Panc1 (cell line): ENCODE measurements around the gene ERG28. TPM values are rescaled to one million over a fixed set of nuclear protein-coding genes. Genes with fewer than 3 reads are reported as not detected.

ENCODE experiments used
- ATAC-seq: fragments of 200-7000 bp; cut with Tn5 transposase; 2 replicates; pipeline ENCODE4 v1.9.1; 2020; ENCODE audit warnings: mild to moderate bottlenecking, moderate library complexity
- BruUV-seq: library from RNA; stranded (reverse); fragments of 400-500 nt; replicated peaks from 2 replicates; lab custom pipeline; 2021; lab: Mats Ljungman, UMichigan
- CTCF ChIA-PET: fragments of 300-600 bp; sonication (Branson Sonifier 250); formaldehyde crosslinking; loops from one replicate; lab custom pipeline; 2022; ENCODE audit warnings: antibody characterized with exemption; lab: Charles Lee
- POLR2A ChIA-PET: fragments of 300-600 bp; sonication (Branson Sonifier 250); formaldehyde crosslinking; loops from one replicate; lab custom pipeline; 2022; ENCODE audit warnings: antibody characterized with exemption; lab: Charles Lee
- DNase-seq: peaks from one replicate; pipeline ENCODE4 v3.0.0-alpha.2; 2010; ENCODE audit warnings: low read depth, low spot score
- H3K27ac ChIP-seq: 2 replicates; pipeline ENCODE4 v1.5.1; 2011; ENCODE audit warnings: mild to moderate bottlenecking, low read length, inconsistent platforms
- H3K27me3 ChIP-seq: fragments of 200-500 bp; sonication (Bioruptor generic); 2 replicates; pipeline ENCODE4 v1.6.0; 2014; ENCODE audit warnings: low read length, inconsistent platforms; ENCODE audit not compliant: control insufficient read depth, insufficient read depth
- H3K36me3 ChIP-seq: fragments of 200-500 bp; sonication (Bioruptor generic); 2 replicates; pipeline ENCODE4 v1.5.1; 2014; ENCODE audit warnings: inconsistent platforms, mild to moderate bottlenecking, low read length, moderate library complexity; ENCODE audit not compliant: control insufficient read depth, insufficient read depth
- H3K4me1 ChIP-seq: 2 replicates; pipeline ENCODE4 v1.5.1; 2011; ENCODE audit warnings: inconsistent platforms, mild to moderate bottlenecking, low read length, moderate library complexity; ENCODE audit not compliant: control insufficient read depth, insufficient read depth
- H3K4me3 ChIP-seq, 2 experiments: 2 replicates each; pipeline ENCODE4 v1.5.1; 2011 to 2012; ENCODE audit warnings: low read depth in 2 of 2, low read length in 2 of 2, mild to moderate bottlenecking in 2 of 2, inconsistent platforms in 1 of 2, moderate library complexity in 1 of 2
- H3K9me3 ChIP-seq: fragments of 200-500 bp; sonication (Bioruptor generic); 2 replicates; pipeline ENCODE4 v1.5.1; 2014; ENCODE audit warnings: low read depth, mild to moderate bottlenecking, inconsistent platforms, low read length, moderate library complexity; ENCODE audit not compliant: control insufficient read depth, insufficient read depth
- POLR2AphosphoS5 ChIP-seq: IDR thresholded peaks from 2 replicates; pipeline ENCODE4 v1.6.1; 2012; ENCODE audit warnings: mild to moderate bottlenecking, low read depth, low read length, moderate library complexity
- SIN3A ChIP-seq: IDR thresholded peaks from 2 replicates; pipeline ENCODE4 v1.6.1; 2012; ENCODE audit warnings: low read depth, mild to moderate bottlenecking, low read length, moderate library complexity, borderline replicate concordance; ENCODE audit not compliant: insufficient read depth
- TCF7L2 ChIP-seq: IDR thresholded peaks from 2 replicates; pipeline ENCODE4 v1.6.1; 2011; ENCODE audit warnings: mild to moderate bottlenecking, low read depth, low read length, inconsistent platforms
- in situ Hi-C: cut with HindIII; loops from 2 replicates; pipeline ENCODE4 v1.10.0; 2016; ENCODE audit warnings: low sequenced_read_pairs, low pct_unique_long_range_greater_than_20kb
- intact Hi-C: fragments of 100-400 bp; cut with micrococcal nuclease; formaldehyde crosslinking; loops from one replicate; pipeline ENCODE4 v1.10.0; 2022; ENCODE audit not compliant: unreplicated experiment
- total RNA-seq: library from RNA; stranded (reverse); gene quantifications from one replicate; pipeline ENCODE4 v1.2.1, GENCODE V29; 2021; ENCODE audit not compliant: unreplicated experiment
- TF ChIP-seq, protein P1 (sequence below), 2 experiments: IDR thresholded peaks; 2 replicates each; pipeline ENCODE4 v1.6.1; 2011 to 2012; ENCODE audit warnings: low read depth in 2 of 2, control low read depth in 1 of 2, low read length in 1 of 2, mild to moderate bottlenecking in 1 of 2, moderate library complexity in 1 of 2; ENCODE audit not compliant: insufficient read depth in 1 of 2
- TF ChIP-seq, protein P2 (sequence below): fragments of 450-650 bp; IDR thresholded peaks from 2 replicates; pipeline ENCODE4 v1.5.1; 2017; ENCODE audit warnings: mild to moderate bottlenecking

Gene ERG28
- total RNA-seq, 1 experiment from 2014 or later: 23.1 TPM

DNA sequence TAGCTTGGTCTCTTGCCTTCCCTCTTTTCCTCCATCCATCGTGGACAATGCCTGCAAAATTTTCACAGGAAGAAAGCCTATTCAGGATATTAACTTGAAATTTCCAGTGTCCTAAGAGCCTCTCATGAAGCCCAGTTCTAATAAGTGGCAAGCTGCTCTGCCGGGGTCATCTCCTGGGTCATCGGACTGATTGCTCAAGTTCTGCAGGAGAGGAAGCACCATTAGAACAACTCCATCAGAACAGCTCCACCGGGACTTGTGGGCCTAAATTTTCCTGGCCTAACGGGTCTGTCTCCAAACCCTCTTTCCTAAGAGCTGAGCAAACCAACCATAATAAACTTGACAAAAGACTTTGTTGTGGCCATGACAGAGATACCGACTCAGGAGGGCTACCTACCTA, 13.9 kb downstream of the ERG28 start:
- H3K4me1 ChIP-seq: peaks cover 22% of the 10 kb centered on the region
- no peak for DNase-seq
- TF ChIP-seq TCF7L2: no peak
- no peak for TF ChIP-seq POLR2AphosphoS5
- TF ChIP-seq, protein P1, sequence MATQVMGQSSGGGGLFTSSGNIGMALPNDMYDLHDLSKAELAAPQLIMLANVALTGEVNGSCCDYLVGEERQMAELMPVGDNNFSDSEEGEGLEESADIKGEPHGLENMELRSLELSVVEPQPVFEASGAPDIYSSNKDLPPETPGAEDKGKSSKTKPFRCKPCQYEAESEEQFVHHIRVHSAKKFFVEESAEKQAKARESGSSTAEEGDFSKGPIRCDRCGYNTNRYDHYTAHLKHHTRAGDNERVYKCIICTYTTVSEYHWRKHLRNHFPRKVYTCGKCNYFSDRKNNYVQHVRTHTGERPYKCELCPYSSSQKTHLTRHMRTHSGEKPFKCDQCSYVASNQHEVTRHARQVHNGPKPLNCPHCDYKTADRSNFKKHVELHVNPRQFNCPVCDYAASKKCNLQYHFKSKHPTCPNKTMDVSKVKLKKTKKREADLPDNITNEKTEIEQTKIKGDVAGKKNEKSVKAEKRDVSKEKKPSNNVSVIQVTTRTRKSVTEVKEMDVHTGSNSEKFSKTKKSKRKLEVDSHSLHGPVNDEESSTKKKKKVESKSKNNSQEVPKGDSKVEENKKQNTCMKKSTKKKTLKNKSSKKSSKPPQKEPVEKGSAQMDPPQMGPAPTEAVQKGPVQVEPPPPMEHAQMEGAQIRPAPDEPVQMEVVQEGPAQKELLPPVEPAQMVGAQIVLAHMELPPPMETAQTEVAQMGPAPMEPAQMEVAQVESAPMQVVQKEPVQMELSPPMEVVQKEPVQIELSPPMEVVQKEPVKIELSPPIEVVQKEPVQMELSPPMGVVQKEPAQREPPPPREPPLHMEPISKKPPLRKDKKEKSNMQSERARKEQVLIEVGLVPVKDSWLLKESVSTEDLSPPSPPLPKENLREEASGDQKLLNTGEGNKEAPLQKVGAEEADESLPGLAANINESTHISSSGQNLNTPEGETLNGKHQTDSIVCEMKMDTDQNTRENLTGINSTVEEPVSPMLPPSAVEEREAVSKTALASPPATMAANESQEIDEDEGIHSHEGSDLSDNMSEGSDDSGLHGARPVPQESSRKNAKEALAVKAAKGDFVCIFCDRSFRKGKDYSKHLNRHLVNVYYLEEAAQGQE (IDR thresholded peaks at IDR 0.05; ENCODE audit: insufficient read depth in 1 of 2, low read depth in 2 of 2, low read length in 1 of 2): no peak
- TF ChIP-seq SIN3A: no peak
- TF ChIP-seq, protein P2, sequence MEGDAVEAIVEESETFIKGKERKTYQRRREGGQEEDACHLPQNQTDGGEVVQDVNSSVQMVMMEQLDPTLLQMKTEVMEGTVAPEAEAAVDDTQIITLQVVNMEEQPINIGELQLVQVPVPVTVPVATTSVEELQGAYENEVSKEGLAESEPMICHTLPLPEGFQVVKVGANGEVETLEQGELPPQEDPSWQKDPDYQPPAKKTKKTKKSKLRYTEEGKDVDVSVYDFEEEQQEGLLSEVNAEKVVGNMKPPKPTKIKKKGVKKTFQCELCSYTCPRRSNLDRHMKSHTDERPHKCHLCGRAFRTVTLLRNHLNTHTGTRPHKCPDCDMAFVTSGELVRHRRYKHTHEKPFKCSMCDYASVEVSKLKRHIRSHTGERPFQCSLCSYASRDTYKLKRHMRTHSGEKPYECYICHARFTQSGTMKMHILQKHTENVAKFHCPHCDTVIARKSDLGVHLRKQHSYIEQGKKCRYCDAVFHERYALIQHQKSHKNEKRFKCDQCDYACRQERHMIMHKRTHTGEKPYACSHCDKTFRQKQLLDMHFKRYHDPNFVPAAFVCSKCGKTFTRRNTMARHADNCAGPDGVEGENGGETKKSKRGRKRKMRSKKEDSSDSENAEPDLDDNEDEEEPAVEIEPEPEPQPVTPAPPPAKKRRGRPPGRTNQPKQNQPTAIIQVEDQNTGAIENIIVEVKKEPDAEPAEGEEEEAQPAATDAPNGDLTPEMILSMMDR: no peak
- ChIA-PET POLR2A (no interaction called here), CTCF (no interaction called here)
- peaks cover 4% of the 10 kb centered on the region; the same call in 1 of the 2 replicates for H3K36me3 ChIP-seq
- no TSS peak for BruUV-seq
- intact Hi-C loops: no loop called here
- H3K9me3 ChIP-seq: no peaks in the 10 kb centered on the region
- in situ Hi-C loops: no loop called here
- H3K27me3 ChIP-seq: no peaks in the 10 kb centered on the region
- ATAC-seq: no peak
- peak overlapping the region; percentile 68 for H3K27ac ChIP-seq
- no peak overlapping the region for H3K4me3 ChIP-seq

DNA sequence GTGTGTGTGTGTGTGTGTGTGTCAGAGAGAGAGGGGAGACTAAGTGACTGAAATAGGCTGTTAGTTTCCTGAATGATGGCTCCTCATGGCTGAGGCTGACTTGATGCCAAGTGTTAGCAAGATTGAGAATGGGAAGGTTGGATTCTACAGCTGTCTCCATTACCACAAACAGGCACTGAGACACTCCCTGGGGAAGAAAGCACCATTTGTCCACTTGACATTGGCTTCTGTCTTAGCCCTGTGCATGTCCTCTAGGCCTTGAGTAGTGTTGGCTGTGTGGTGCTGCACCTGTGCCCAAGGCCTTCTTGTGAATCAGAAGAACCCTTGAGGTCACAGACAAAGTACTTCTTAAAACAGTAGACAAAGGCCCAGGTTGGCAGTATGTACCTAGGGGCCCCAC, 15.6 kb downstream of the ERG28 start:
- no peak for TF ChIP-seq TCF7L2
- TF ChIP-seq, protein P1 (IDR thresholded peaks at IDR 0.05; ENCODE audit: insufficient read depth in 1 of 2, low read depth in 2 of 2, low read length in 1 of 2): no peak
- TF ChIP-seq SIN3A: no peak
- Histone ChIP-seq H3K36me3 (no peaks in the 10 kb centered on the region), H3K9me3 (no peaks in the 10 kb centered on the region), H3K27ac (peak overlapping the region; percentile 23; the same call in 1 of the 2 replicates), H3K4me3 (no peak overlapping the region), H3K4me1 (peaks cover 19% of the 10 kb centered on the region), H3K27me3 (no peaks in the 10 kb centered on the region)
- ChIA-PET CTCF (interaction anchor here (0.7 kb wide), 1 partner anchor 580 kb away, joined by 9 read pairs; no protein-coding TSS in a partner anchor), POLR2A (no interaction called here)
- in situ Hi-C loops: no loop called here
- no TSS peak for BruUV-seq
- no peak for DNase-seq
- intact Hi-C loops: no loop called here
- ATAC-seq: no peak
